SJCRH30 (cell line): ENCODE results near the gene GAA. TPM values are rescaled to one million over a fixed set of nuclear protein-coding genes. Genes with fewer than 3 reads are reported as not detected.
A peak's percentile ranks its signal among the peaks of the same experiment; 100 is the strongest.

Experiments used
- DNase-seq, 2 experiments: peaks; one replicate each; pipeline ENCODE4 v3.0.0-alpha.2; 2015 to 2020
- H3K27ac ChIP-seq: fragments of 250-450 bp; sonication (Bioruptor Pico); 2 replicates; pipeline ENCODE4 v1.5.1; 2020; ENCODE audit warnings: mild to moderate bottlenecking, moderate library complexity
- H3K27me3 ChIP-seq: fragments of 250-450 bp; sonication (Bioruptor Pico); 2 replicates; pipeline ENCODE4 v1.5.1; 2020; ENCODE audit warnings: mild to moderate bottlenecking, moderate library complexity
- H3K36me3 ChIP-seq: fragments of 250-450 bp; sonication (Bioruptor Pico); 2 replicates; pipeline ENCODE4 v1.5.1; 2020; ENCODE audit warnings: mild to moderate bottlenecking, moderate library complexity
- H3K4me1 ChIP-seq: fragments of 250-450 bp; sonication (Bioruptor Pico); 2 replicates; pipeline ENCODE4 v1.5.1; 2020; ENCODE audit warnings: mild to moderate bottlenecking, moderate library complexity
- H3K4me3 ChIP-seq: fragments of 250-450 bp; sonication (Bioruptor Pico); 2 replicates; pipeline ENCODE4 v1.5.1; 2020; ENCODE audit warnings: mild to moderate bottlenecking, moderate library complexity
- H3K9me3 ChIP-seq: fragments of 250-450 bp; sonication (Bioruptor Pico); replicated peaks from 2 replicates; pipeline ENCODE4 v1.5.1; 2020; ENCODE audit warnings: mild to moderate bottlenecking, moderate library complexity
- total RNA-seq: library from RNA; depleted of rRNA; stranded (reverse); fragments of >200 nt; shearing (Covaris generic); gene quantifications from 2 replicates; pipeline ENCODE4 v1.2.3, GENCODE V29; 2014

The GAA gene
- total RNA-seq, 1 experiment from 2014 or later = 23.1 TPM

DNA sequence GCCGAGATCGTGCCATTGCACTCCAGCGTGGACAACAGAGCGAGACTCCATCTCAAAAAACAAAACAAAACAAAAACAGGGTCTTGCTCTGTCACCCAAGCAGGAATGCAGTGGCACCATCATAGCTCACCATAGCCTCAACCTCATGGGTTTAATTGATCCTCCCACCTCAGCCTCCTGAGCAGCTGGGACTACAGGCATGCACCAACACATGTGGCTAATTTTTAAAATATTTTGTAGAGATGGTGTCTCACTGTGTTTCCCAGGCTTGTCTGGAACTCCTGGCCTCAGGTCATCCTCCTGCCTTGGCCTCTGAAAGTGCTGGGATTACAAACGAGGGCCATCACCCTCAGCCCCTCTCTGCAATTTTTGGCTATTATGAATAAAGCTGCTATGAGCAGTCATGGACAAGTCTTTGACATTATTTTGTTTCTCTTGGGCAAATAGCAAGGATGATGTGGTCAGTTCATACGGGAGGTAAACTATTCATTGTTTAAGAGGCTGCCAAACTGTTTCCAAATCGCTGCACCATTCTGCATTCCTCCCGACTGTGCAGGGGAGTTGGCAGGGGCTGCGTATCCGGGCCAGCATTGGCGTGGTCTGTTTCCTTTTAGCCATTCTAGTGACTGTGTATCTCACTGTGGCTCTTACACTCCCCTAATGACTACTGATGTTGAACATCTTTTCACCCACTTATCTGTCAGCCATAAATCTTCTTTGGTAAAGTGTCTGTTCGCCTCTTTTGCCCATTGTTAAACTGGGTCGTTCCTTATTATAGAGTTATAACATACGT, 24.5 kb downstream of the GAA start:
- Histone ChIP-seq H3K36me3 (no peaks in the 10 kb centered on the region), H3K4me1 (peaks cover 15% of the 10 kb centered on the region), H3K9me3 (no peaks in the 10 kb centered on the region), H3K27me3 (no peaks in the 10 kb centered on the region), H3K4me3 (no peak overlapping the region), H3K27ac (no peak overlapping the region)
- no peak for DNase-seq

DNA sequence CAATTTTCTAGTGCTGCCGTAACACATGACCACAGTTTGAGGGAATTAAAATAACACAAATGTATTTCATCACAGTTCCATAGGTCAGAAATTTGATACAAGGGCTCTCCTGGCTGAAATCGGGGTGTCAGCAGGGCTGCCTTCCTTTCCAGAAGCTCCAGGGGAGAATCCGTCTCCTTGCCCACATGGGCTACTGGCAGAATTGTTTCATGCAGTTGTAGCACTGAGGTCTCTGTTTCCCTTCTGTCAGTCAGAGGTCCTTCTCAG, 25.0 kb downstream of the GAA start:
- Histone ChIP-seq H3K27ac (no peak overlapping the region), H3K27me3 (no peaks in the 10 kb centered on the region), H3K9me3 (no peaks in the 10 kb centered on the region), H3K4me3 (no peak overlapping the region), H3K4me1 (peaks cover 15% of the 10 kb centered on the region), H3K36me3 (no peaks in the 10 kb centered on the region)
- no peak for DNase-seq

DNA sequence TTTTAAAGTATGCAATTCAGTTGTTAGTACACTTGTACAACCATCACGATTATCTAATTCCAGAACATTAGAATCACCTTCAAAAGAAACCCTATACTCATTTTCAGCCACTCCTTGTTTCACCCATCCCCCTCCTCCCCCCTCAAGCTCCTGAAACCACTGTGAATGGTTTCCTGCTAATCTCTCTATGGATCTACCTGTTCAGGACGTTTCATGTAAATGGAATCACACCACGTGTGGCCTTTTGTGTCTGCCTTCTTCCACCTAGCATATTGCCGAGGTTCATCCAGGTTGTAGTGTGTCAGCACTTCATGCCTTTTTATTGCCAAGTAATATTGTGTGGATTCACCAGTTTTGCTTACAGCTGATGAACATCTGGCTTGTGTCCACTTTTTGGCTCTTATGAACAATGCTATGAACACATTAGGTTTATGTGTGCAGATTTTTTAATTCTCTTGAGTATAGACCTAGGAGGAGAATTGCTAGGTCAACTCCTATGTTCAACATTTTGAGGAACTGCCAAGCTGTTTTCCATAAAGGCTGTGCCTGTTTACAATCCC, 27.7 kb downstream of the GAA start:
- no peak for DNase-seq
- H3K27ac ChIP-seq = no peak overlapping the region
- no peak overlapping the region for H3K4me3 ChIP-seq

GRCh38 chr17:80130992-80131391, 29.6 kb downstream of the GAA start:
- Histone ChIP-seq H3K4me3 (no peak overlapping the region), H3K4me1 (no peaks in the 10 kb centered on the region), H3K27me3 (no peaks in the 10 kb centered on the region), H3K36me3 (peaks cover 33% of the 10 kb centered on the region), H3K27ac (no peak overlapping the region), H3K9me3 (no peaks in the 10 kb centered on the region)
- DNase-seq = no peak

More for the DNA sequence above, 27.7 kb downstream of the GAA start:
- Histone ChIP-seq H3K9me3 (no peaks in the 10 kb centered on the region), H3K36me3 (peaks cover 14% of the 10 kb centered on the region), H3K27me3 (no peaks in the 10 kb centered on the region), H3K4me1 (peaks cover 8% of the 10 kb centered on the region)

DNA sequence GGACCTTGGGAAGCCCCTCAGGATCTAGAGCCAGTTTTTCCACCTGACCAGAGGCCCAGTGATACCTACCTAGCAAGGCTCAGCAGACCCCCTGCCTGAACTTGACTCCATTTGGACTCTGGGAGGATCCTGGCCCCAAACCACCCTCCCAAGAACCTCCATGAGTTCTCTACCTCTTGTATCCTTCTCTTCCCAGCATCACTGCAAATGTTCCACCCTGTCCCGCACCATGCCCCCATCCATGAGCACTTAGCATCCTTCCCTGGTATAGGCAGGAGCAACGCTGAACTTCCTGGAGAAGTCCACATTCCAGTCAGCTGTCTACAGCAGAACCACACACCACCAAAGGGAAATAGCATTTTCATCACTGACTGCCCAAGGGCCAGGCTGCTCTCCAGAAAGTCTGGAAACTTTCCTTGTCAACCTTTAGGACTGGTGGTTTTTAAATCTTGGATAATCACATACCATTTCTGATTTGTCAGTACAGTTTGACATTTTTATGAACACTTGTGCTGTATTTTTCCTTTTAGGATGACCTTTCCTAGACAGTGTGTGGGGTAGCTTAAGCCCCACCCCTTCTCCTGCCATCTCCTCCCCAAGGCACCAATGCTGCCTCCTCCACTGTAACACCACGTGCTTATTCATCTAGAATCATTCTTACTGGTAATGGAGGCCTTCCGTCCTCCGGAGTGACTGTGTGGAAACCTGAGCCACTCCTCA, 31.7 kb downstream of the GAA start:
- no peaks in the 10 kb centered on the region for H3K27me3 ChIP-seq
- no peaks in the 10 kb centered on the region for H3K9me3 ChIP-seq
- H3K36me3 ChIP-seq = peaks cover 52% of the 10 kb centered on the region
- no peak overlapping the region for H3K27ac ChIP-seq
- no peaks in the 10 kb centered on the region for H3K4me1 ChIP-seq
- H3K4me3 ChIP-seq = no peak overlapping the region
- no peak for DNase-seq

GRCh38 chr17:80133626-80133970, 32.2 kb downstream of the GAA start:
- Histone ChIP-seq H3K27me3 (no peaks in the 10 kb centered on the region), H3K4me1 (no peaks in the 10 kb centered on the region), H3K4me3 (no peak overlapping the region), H3K27ac (no peak overlapping the region), H3K36me3 (peaks cover 57% of the 10 kb centered on the region), H3K9me3 (no peaks in the 10 kb centered on the region)
- no peak for DNase-seq

DNA sequence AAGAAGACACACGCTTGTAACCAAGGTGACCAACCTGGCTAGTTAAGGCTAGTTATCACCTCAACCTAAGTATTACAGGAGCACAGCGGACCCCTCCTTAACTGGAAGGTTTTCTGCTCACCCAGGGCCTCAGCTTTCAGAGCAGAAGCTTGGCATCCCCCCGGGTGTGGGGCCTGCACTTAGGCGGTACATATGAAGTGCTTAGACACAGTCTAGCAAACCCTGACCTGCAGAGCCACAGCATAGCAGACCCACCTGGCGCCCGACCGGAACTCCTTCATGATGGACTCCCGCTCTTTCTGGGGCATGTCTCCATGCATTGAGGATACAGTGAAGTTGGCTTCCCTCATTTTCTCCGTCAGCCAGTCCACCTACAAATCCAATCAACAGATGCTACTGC, 35.8 kb downstream of the GAA start:
- Histone ChIP-seq H3K4me1 (no peaks in the 10 kb centered on the region), H3K27me3 (no peaks in the 10 kb centered on the region), H3K36me3 (peaks cover 93% of the 10 kb centered on the region), H3K9me3 (no peaks in the 10 kb centered on the region), H3K27ac (no peak overlapping the region), H3K4me3 (no peak overlapping the region)
- no peak for DNase-seq

- H3K27ac ChIP-seq = no peak overlapping the region
- no peaks in the 10 kb centered on the region for H3K4me1 ChIP-seq
- peaks cover 99% of the 10 kb centered on the region for H3K36me3 ChIP-seq
- no peaks in the 10 kb centered on the region for H3K9me3 ChIP-seq
- no peak for DNase-seq
- no peak overlapping the region for H3K4me3 ChIP-seq
- no peaks in the 10 kb centered on the region for H3K27me3 ChIP-seq
Measured at GRCh38 chr17:80138856-80139426, 37.6 kb downstream of the GAA start.

- H3K36me3 ChIP-seq = peaks cover 92% of the 10 kb centered on the region
- H3K27ac ChIP-seq = no peak overlapping the region
- no peak for DNase-seq
- H3K4me3 ChIP-seq = no peak overlapping the region
- peaks cover 7% of the 10 kb centered on the region; the same call in 1 of the 2 replicates for H3K4me1 ChIP-seq
- H3K9me3 ChIP-seq = no peaks in the 10 kb centered on the region
- no peaks in the 10 kb centered on the region for H3K27me3 ChIP-seq
Measured at GRCh38 chr17:80141463-80142165, 40.2 kb downstream of the GAA start.

DNA sequence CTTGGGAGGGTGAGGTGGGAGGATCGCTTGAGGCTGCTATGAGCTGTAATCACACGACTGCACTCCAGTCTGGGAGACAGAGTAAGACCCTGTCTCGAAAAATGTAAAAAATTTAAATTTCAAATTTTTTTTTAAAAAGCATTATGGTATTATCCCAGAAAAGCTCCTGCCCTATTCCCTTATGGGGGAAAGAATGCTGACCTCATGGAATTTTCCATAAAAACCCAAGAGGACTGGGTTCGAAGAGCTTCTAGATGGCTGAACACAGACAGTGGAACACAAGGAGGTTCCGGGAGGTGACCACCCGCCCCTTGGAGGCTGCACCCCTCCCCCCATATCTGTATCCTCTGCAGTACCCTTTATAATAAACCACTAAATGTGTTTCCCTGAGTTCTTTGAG, 41.5 kb downstream of the GAA start:
- peaks cover 7% of the 10 kb centered on the region; the same call in 1 of the 2 replicates for H3K4me1 ChIP-seq
- H3K36me3 ChIP-seq = peaks cover 78% of the 10 kb centered on the region
- DNase-seq = no peak
- no peaks in the 10 kb centered on the region for H3K9me3 ChIP-seq
- H3K4me3 ChIP-seq = no peak overlapping the region
- H3K27me3 ChIP-seq = no peaks in the 10 kb centered on the region
- no peak overlapping the region for H3K27ac ChIP-seq

- H3K27me3 ChIP-seq = no peaks in the 10 kb centered on the region
- H3K9me3 ChIP-seq = no peaks in the 10 kb centered on the region
- peaks cover 54% of the 10 kb centered on the region for H3K36me3 ChIP-seq
- H3K4me3 ChIP-seq = peak overlapping the region; percentile 90
- no peak for DNase-seq
- H3K4me1 ChIP-seq = peaks cover 10% of the 10 kb centered on the region; the same call in 1 of the 2 replicates
- H3K27ac ChIP-seq = peak overlapping the region; percentile 81; the same call in 1 of the 2 replicates
Measured at GRCh38 chr17:80145076-80146075, 44.0 kb downstream of the GAA start.

GRCh38 chr17:80146121-80147034, 45.0 kb downstream of the GAA start:
- Histone ChIP-seq H3K27ac (peak overlapping the region; percentile 81), H3K9me3 (no peaks in the 10 kb centered on the region), H3K27me3 (no peaks in the 10 kb centered on the region), H3K36me3 (peaks cover 44% of the 10 kb centered on the region), H3K4me1 (peaks cover 15% of the 10 kb centered on the region), H3K4me3 (peak overlapping the region; percentile 90)
- DNase-seq = peak; percentile 69 to 83
